Osteocyte (in vitro differentiated cells): Measurements from ENCODE around the gene SAP30BP. TPM values are rescaled to one million over a fixed set of nuclear protein-coding genes. Genes with fewer than 3 reads are reported as not detected.

Source experiments
- DNase-seq: peaks from one replicate; pipeline ENCODE4 v3.0.0; 2021; ENCODE audit warnings: mixed read lengths; ENCODE audit not compliant: unreplicated experiment; ENCODE audit errors: extremely low spot score
- H3K27ac Mint-ChIP-seq: one replicate; pipeline ENCODE4 v1.8.0; 2021; ENCODE audit warnings: mild to moderate bottlenecking, mixed read lengths; ENCODE audit not compliant: unreplicated experiment
- H3K27me3 Mint-ChIP-seq: one replicate; pipeline ENCODE4 v1.8.0; 2021; ENCODE audit warnings: mixed read lengths; ENCODE audit not compliant: unreplicated experiment
- H3K36me3 Mint-ChIP-seq: one replicate; pipeline ENCODE4 v1.8.0; 2021; ENCODE audit warnings: mixed read lengths; ENCODE audit not compliant: unreplicated experiment
- H3K4me1 Mint-ChIP-seq: one replicate; pipeline ENCODE4 v1.8.0; 2021; ENCODE audit warnings: mixed read lengths; ENCODE audit not compliant: unreplicated experiment
- H3K4me3 Mint-ChIP-seq: one replicate; pipeline ENCODE4 v1.8.0; 2021; ENCODE audit warnings: mild to moderate bottlenecking, moderate library complexity, mixed read lengths; ENCODE audit not compliant: unreplicated experiment
- H3K9me3 Mint-ChIP-seq: one replicate; pipeline ENCODE4 v1.8.0; 2021; ENCODE audit warnings: mixed read lengths; ENCODE audit not compliant: unreplicated experiment
- CTCF ChIP-seq: fragments of 200-600 bp; sonication (generic); IDR thresholded peaks from 2 replicates; pipeline ENCODE4 v1.5.0; 2021; ENCODE audit warnings: antibody characterized with exemption, mild to moderate bottlenecking, moderate library complexity
- total RNA-seq: library from RNA; stranded (reverse); gene quantifications from 2 replicates; pipeline ENCODE4 v1.2.1, GENCODE V29; 2021

SAP30BP gene
- total RNA-seq, 1 donor from 2014 or later: 103 TPM

- H3K4me3 Mint-ChIP-seq: no peak overlapping the region
- no peak overlapping the region for H3K27ac Mint-ChIP-seq
- peaks cover 8% of the 10 kb centered on the region for H3K4me1 Mint-ChIP-seq
- H3K36me3 Mint-ChIP-seq: peaks cover 59% of the 10 kb centered on the region
- H3K27me3 Mint-ChIP-seq: no peaks in the 10 kb centered on the region
- TF ChIP-seq CTCF: no peak
- no peaks in the 10 kb centered on the region for H3K9me3 Mint-ChIP-seq
- no peak for DNase-seq
These were observed 69.2 kb downstream of the SAP30BP start for GRCh38 chr17:75736173-75736835.

- no peak for DNase-seq
- no peak overlapping the region for H3K4me3 Mint-ChIP-seq
- H3K27me3 Mint-ChIP-seq: no peaks in the 10 kb centered on the region
- no peak overlapping the region for H3K27ac Mint-ChIP-seq
- H3K4me1 Mint-ChIP-seq: peaks cover 8% of the 10 kb centered on the region
- no peaks in the 10 kb centered on the region for H3K9me3 Mint-ChIP-seq
- TF ChIP-seq CTCF: no peak
- H3K36me3 Mint-ChIP-seq: peaks cover 49% of the 10 kb centered on the region
These were observed 70.2 kb downstream of the SAP30BP start for GRCh38 chr17:75737133-75737962.

GRCh38 chr17:75738218-75738802, 71.2 kb downstream of the SAP30BP start:
- no peak for DNase-seq
- no peaks in the 10 kb centered on the region for H3K9me3 Mint-ChIP-seq
- TF ChIP-seq CTCF: no peak
- no peaks in the 10 kb centered on the region for H3K27me3 Mint-ChIP-seq
- no peak overlapping the region for H3K4me3 Mint-ChIP-seq
- H3K36me3 Mint-ChIP-seq: peaks cover 48% of the 10 kb centered on the region
- H3K4me1 Mint-ChIP-seq: peaks cover 7% of the 10 kb centered on the region
- H3K27ac Mint-ChIP-seq: no peak overlapping the region

GRCh38 chr17:75739174-75739573, 72.0 kb downstream of the SAP30BP start:
- Mint-ChIP-seq H3K9me3 (no peaks in the 10 kb centered on the region), H3K4me3 (no peak overlapping the region), H3K4me1 (peaks cover 5% of the 10 kb centered on the region), H3K36me3 (peaks cover 41% of the 10 kb centered on the region), H3K27ac (no peak overlapping the region), H3K27me3 (no peaks in the 10 kb centered on the region)
- TF ChIP-seq CTCF: no peak
- DNase-seq: no peak

- no peak for DNase-seq
- Mint-ChIP-seq H3K27ac (no peak overlapping the region), H3K36me3 (peaks cover 38% of the 10 kb centered on the region), H3K4me3 (no peak overlapping the region), H3K27me3 (no peaks in the 10 kb centered on the region), H3K4me1 (no peaks in the 10 kb centered on the region), H3K9me3 (no peaks in the 10 kb centered on the region)
- TF ChIP-seq CTCF: no peak
These were observed 72.7 kb downstream of the SAP30BP start for GRCh38 chr17:75739801-75740200.
